Fibroblast of the conjunctiva (primary cell): ENCODE results near the gene NUP210L.
A peak's percentile ranks its signal among the peaks of the same experiment; 100 is the strongest.

Experiments used
- DNase-seq: peaks from one replicate; pipeline ENCODE4 v3.0.0-alpha.2; 2010; ENCODE audit warnings: low read depth

The NUP210L gene

DNA sequence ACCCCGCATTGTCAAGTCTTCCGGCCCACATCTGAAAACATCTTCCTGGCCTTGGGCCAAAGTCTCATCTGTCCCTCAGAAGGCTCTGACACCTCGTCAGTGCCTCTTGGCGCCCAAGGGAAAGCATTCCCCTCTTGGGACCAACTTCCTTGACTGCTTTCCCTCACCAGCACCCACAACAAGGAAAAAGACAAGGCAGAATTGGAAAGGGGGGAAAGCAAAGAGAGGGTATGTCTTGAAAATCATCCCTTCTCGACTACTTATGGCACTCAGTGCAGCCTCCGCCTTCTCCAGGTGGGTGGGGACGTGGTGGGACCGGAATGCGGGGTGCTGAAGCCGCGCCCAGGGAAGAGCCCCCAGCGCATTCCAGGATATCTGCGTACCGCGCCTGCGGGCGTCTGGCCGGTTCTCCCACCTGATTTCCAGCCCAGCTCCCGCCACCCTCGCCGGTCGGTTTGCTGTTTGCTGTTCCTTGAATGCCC, 191.0 kb downstream of the NUP210L start:
- no peak for DNase-seq

DNA sequence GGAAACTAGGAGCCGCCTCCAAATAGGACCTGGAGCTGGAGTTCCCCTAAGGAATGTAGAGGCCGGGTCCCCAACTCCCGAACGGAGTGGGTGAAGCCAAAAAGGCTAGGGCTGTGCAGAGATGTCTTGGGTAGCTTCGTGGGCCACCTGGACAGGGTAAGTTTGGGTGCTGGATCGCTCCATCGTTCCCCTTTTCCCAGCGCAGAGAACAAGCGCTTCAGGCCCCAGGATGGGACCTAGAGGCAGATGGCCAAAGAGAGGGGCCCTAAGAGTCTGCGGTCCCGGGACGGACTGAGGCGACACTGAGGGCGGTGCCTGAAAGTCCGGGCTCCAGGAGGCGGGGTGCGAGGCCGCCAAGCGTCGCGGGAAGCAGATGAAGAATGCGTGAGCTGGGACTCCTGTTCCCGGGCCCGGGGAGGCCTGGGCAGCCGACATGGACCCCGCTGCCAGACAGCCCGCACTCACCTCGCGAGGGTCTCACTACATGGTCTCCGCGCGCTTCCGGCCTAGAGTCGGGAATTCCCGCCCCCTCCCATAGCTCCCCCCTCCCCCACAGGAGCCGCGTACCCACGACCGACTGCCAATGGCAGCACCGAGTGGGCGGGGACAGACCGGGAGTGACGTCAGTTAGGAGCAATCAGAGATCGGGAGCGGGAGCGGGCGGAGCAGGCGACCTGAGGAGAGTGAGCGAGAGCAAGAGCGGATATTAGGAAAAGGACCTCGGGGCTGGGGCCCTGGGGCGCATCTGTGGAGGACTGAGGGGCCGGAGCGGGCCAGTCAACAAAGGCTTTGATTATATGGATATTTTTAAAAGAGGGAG, 191.6 kb downstream of the NUP210L start, which contains the start of gene SLC39A1:
Gene SLC39A1 (minus strand): TSS at position 508 of the 820 bp plus-strand sequence. CDS start 822 bp downstream, outside the sequence.
- DNase-seq = peak; percentile 94

DNA sequence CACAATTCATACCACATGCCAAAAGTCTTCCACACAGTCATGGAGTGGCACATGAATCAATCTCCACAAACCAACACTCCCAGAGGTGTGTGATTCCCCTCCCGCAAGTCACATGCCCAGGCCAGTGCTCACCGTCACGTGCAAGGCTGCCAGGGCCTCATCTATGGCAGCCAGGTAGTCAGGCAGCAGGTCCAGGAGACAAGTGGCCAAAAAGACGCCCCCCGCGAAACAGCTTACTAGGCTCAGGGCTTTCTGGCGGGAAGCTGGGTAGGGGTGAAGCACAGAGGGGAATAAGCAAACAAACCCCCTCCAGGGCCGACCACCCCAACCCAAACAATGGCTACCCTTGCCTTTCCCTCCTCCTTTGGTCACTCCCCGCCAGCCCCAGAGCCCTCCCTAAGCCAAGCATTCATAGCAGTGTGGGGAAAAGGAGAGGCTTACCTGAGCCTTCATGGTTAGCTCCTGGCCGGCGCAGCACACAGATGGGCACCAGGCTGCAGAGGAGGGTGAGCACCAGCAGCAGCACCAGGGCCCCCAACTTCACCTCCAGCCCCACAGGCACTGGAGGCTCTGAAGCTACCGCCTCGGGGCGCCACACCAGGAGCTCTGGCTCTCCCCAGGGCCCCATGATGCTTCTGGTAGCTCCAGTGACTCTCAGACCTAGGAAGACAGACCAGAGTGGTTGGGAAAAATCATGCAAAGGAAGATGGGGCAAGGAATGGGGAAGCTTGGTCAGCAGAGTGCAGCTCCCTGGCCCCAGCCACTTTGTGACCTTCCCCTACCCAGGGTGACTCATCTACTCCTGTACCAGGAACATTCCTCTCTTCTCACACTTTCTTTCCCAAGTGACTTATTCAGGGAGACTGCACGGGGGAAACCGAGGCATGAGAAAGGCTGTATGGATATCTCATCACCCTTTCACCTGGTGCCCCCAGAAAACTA, 192.5 kb downstream of the NUP210L start:
- DNase-seq = no peak

DNA sequence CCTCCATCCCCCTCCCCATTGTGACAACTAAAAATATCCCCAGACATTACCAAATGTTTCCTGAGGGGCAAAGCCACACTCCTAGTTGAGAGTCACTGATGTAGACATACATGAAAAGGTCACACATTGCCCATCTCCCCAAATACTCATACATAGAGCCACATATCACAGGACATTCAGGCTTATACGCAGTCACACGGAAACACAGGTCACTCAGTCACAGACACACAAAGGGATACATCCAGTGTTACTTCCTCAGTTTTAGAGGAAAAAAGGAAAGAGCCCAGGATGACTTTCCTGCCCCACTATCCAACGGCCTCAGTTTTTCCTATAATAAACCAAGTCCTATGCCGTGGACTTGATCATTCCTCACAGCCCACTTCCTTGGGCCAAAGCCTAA, 193.5 kb downstream of the NUP210L start:
- DNase-seq = no peak

DNA sequence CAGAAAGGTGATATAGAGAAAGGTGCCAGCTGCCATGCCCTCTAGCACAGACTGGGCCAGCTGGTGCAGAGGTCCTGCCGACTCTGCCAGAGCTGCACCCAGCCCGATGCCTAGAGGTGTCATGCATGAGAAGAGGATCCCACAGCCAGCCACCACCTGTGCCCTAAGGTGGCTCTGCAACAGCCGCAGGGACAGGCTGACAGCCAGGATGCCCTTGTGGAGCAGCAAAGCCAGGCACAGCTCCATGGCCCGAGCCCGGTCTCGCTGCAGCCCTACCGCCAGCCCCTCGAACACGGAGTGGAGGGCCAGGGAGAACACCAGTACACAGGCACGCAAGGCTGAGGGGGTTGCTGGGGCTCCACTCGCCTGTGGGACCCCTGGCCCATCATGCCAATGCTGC, 194.7 kb downstream of the NUP210L start:
- no peak for DNase-seq

DNA sequence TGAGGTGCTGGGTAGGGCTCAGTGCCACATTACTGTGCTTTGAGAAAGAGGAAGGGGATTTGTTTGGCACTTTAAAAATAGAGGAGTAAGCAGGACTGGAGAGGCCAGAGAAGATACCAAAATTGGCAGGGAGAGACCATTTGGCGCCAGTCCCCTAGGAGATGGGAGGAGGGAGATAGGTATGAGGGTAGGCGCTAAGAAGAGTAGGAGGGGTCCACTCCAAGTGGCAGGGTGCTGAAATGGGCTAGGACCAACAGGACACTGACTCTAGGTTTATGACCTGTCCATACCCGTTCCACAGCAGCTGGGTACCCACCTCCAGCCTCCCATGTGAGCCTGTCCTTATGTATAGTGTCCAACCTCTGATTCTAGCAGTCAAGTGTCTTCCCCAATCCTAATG, 195.4 kb downstream of the NUP210L start:
- no peak for DNase-seq

DNA sequence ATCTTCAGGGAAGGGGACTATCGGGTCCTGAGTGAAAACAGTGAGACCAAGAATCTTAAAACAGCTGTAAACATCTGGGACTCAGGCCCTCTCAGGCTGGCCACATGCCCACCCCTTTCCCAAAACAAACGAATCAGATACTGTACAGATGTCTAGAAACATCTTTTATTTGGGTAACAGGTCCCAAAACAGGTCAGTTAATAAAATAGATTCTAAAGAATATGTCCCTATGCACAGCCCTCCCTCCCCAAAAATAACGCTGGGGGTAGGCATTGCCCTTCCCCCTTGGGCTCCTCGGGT, 196.0 kb downstream of the NUP210L start:
- no peak for DNase-seq

DNA sequence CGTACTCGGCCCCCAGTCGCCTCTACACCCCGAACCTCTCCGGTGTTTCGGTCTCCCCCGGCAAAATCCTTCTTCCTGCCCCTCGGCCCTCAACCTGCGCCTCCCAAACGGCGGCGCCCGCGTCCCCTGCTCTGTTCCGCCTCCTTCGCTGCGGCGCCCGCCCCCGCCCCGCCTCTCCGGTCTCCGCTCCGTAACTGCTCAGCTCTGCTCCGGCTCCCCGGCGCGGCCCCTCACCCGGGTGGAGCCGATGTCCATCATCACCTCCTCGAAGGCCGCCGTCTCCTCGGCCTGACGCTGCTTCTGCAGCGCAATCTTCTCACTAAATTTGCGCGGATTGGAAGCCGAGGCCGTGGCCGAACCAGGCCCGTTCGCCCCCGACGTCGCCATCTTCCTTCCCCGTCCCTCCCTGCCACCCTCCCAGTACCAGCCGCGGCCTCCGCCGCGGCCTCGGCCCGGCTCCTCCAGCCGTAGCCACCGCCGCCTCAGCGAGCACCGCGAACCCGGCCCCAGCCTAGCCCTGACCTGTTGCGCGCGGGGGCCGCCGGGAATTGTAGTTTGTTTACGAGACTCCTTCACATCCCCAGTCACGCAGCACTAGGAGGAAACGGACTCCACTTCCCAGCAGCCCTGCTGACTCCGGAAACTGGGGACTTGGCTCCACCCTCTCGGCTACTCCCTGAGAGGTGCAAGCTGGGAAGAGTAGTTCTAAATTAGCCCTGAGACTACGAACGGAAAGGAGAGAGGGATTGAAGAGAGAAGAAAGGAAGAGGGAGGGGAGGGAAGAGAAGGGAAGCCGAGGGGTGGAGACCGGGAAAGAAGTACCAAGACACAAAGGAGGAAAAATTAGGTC, 196.5 kb downstream of the NUP210L start, which contains the start of gene CRTC2:
Gene CRTC2 (minus strand): TSS at position 502 of the 850 bp plus-strand sequence. CDS start 115 bp downstream, at position 387.
- DNase-seq = peak; percentile 97

DNA sequence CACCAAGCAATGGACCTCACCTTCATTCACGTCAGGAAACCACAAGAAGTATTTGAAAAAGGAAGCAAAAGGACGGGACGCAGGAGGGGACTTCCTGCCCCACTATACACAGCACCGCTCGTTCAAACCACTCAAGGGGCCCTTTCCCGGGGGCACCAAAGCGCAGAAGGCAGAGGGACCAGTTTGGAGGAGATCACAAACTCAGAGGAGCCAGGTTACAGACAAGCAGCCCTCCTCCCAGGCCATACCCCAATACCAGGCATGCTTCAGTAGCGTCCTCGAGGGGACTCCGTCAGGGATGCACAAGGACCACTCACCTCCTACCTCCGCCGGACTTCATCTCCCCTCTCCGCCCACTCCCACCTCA, 197.1 kb downstream of the NUP210L start:
- DNase-seq = no peak

DNA sequence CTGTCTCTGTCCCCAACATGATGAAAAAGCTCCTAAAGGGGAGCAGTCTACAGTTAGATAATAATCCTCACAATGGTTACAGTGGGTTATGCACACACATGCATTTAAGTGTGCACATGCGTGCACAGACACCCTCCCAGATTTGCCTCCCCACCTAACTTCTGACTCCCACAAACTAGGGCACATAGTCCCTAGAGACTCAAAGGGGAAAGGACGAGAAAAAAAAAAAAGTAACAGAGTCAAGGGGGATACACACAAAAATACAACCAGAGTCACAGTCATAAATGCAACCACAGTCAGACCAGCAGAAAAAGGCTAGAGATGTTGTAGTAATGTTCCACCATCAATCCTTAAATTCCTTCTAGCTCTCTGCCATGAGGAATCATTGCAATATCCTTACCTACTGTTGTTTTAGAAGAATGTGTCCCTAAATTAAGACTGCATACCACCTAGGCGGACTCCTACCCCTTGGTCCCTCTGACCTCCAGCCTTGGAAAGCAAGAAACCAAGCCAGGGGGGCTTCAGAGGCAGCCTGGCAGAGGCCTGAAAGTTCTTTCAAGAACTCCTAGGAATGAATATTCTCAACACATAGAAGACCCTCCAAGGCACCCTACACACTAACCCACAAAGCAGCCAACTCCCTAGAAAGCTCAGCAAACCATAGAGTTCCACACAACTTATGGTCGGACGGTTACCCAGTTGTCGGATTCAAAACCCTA, 197.7 kb downstream of the NUP210L start:
- no peak for DNase-seq

DNA sequence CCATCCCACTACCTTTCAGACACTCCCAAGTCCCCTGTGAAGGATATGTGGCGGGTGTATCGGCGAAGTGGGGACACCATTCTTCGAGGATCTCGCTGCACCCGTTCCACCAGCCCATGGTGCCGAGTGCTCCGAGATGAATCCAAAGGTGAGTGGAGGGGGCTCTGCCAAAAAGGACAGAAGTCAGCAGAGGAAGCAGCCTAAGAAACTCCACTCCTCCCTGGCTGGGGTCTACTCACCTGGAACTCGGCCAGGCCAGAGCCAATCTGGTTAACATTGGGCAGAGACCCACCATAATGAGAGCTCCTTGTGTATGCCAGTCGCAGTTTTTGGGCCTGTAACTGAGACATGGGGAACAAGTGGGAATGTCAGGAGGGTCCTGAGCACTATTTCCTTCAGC, 200.0 kb downstream of the NUP210L start:
- no peak for DNase-seq

DNA sequence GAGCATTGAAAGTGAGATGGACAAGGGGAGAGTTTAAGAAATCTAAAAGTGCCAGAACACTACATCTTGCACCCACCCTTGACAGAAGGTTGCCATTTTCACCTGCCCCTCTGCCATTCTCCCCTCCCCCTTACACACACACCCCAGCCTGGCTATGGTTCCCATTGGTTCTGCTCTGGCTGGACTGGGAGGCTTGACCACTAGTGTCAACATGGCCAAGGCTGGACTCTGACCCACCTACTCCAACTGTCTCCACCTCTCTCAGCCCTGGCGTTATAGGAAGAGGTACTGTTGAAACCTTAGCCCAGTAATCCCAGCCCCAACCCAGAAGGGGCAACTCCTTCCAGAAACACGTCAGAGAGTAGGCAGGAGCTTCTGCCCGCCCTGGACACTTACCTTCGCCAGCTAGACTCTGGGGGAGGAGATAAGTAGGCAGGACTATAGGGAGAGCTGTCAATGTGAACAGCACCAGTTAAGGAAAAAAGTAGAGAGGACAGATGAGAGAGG, 201.0 kb downstream of the NUP210L start:
- DNase-seq = no peak

DNA sequence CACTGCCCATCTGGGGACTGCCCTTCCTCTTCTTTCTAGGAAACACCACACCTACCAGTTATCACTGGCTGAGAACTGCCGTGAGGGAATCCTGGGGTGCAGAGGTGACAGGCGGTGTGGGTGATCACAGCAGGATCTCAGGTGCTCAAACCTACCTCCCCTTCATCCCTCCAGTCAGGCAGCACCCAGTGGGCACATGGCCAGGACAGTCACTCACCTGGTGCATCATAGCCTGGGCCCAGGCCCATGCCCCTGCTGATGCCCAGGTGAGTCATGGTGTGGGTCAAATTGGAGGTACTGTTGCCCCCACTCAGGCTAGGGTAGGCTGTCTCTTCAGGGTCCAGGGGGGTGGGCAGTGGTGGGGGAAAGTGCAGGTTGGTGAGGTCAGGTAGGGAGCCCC, 203.1 kb downstream of the NUP210L start:
- DNase-seq = no peak

DNA sequence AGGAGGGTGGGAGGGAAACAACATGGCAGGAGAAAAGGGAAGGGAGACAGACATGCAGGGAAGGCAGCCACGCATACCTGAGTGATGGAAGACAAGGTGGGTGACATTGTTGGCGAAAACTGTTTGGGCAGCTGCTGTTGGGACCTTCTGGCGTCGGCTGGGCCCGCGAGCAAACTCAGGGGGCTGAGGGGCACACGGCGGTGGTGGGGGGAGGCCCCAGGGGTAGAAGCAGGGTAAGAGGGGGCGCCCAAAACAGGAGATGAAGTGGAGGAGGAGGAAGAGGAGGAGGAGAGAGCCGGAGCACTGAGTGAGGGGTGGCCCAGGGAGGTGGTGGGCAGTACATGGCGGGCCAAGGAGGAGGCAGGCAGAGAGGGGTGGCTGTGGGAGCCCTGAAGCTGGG, 203.7 kb downstream of the NUP210L start:
- DNase-seq = no peak

DNA sequence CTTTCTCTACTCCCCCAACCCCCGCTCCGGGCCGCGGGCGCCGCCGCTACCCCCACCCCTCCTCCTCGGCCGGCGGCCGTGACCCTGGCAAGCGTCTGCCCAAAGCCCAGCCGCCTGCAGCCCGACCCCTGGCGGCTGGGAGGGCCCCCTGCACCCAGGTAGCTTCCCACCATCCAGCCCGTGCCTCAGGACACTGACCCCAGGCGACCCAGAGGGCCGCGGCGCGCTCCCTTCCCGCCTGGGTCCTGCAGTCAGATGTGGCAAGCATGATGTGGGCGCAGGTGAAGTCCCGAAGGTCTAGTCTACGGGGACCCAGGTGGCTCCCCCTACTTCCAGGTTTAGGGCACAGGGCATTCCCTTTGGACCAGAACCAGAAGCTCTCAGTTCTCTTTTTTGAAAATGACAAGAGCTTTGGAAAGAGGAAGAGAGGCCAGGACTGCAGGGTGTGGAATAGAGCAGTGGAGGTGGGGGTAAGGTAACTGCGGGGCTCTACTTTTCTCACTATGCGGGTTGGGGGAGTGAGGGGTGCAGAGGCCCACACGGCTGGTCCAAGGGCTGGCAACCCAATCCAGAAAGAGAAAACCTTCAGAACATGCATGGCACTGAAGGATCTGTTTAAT, 208.1 kb downstream of the NUP210L start, which contains the start of gene DENND4B:
Gene DENND4B (minus strand): TSS at position 97 of the 620 bp plus-strand sequence. CDS start 2,344 bp downstream, outside the sequence.
- DNase-seq = peak; percentile 55

DNA sequence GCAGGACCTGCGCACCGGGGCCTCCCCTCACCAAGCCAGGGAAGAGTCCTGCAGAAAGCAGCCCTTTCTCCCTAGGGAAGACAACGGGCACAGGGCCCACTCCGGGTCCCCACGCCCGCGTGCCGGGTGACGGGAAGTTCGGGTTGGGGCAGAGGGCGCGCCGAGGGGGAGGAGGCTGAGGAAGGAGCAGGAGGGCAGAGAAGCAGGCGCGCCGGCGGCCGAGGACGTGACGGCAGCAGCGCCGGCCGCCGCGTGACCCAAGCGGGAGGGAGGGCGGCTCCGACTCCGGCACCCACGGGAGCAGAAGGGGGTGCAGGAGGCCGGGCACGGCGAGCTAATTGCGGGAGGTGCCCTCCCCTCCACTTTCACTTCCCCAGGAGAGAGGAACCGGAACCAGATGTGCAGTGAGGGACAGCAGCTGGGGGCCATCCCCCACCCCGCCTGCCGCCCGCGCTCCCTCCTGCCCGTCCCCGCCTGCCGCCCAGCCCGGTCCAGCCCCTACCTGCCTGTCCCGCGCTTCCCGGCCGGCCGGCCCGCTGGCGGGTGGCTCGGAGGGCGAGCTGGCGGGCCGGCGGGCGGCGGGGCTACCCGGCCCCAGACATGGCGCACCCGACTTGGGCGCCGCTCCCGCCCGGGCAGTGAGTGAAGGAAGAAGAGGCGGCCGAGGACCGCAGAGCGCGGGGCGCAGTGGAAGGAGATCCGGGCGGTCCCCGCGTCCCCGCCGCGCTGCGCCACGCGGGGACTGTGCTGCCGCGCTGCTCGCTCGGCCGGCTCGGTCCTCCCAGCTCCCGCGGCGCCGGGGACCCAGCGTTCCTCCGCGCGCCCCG, 208.9 kb downstream of the NUP210L start:
- DNase-seq = peak; percentile 42

DNA sequence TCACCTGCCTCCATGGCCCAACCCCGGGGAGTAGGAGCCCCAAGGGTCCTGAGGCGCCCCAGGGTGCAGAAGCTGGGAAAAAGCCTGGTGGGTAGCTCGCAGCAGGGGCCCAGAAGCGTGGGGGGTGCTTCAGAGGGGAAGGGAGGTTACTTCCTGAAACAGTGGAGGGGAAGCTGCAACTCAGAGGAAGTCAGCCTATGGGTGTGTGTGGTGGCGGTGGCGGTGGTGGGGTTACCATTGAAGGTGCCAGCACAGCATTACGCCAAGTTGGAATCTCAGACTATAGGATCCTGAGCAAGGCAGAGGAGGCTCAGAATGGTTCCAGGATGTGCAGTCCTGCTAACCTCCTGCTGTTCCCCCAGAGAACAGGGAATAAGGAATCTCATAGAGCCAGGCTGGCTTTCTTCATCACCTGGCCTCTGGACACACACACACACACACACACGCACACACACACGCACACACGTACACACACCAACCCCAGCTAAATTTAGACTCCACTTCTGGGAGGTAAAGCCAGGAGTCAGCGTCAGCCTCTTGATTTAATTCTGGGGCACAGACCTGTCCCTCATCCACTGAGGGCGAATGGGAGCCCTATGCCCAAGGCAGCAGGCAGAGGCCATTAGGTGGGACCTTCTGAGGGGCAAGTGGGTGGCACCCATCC, 209.6 kb downstream of the NUP210L start:
- DNase-seq = no peak

DNA sequence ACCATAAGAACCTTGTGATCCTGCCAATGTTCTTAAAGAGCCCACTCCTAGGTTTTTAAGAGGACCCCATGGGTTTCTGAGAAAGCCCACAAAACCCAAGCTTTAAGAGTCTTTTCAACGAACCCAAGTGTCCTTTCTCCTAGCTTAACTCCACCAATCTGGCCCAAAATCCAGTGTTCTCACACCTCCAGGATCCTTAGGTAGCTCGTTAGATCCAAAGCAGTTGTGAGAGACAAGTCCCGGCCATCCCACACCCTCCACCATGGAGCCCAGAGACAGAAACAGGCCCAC, 210.1 kb downstream of the NUP210L start:
- no peak for DNase-seq
